ENCODE results near the gene ADGRG6.

Gene ADGRG6

DNA sequence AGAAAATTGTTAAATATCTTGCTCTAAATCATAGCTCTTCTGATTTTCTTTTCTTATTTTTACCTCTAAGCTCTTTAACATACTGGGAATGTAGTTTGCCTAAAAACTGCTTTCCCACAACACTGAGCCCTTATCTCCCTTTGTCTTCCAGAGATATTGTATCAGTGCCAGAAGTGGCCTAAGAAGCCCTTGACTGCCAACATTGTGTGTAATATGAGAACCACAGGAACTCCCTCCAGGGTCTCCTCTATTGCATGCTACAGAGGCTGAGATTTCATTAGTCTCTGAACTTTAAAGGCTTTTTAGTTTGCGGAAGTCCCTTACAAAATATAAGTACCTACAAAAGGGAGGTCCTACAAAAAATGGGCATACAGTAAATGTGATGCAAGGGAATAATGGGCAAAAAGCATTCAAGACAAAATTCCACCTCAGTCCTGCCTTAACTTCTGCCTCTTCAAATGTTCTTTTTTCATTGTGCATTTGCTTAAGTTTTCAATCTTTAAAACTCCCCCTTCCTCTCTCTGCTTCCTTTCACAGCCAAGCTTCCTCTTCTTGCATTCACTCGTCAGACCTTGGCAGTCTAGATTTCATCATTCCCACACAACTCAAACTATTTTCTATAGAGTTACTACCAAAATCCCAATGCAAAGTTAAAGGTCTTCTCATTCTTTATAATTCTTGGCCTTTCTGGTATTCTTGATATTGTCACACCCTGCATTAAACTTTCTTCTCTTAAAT is 76.5 kb downstream of the ADGRG6 start:
- DNase-seq = no peak

DNA sequence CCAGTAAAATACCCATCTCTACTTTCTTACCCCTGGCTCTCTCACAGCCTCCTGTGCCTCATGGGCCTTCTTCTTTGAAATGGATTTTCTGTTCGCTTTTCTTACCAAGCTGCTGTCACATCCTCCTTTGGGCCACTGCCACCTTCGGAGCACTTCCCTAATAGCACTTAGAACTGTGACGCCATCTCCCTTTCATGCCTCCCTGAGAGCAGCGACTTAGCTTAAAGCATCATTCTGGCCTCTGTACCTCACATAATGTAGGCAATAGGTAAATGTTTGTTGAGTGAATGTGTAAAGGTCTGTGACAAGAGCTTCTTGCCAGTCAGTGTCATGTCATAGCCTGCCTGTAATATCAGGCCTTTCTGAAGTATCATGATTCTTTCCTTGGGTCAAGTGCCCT is 78.8 kb downstream of the ADGRG6 start:
- DNase-seq = no peak

DNA sequence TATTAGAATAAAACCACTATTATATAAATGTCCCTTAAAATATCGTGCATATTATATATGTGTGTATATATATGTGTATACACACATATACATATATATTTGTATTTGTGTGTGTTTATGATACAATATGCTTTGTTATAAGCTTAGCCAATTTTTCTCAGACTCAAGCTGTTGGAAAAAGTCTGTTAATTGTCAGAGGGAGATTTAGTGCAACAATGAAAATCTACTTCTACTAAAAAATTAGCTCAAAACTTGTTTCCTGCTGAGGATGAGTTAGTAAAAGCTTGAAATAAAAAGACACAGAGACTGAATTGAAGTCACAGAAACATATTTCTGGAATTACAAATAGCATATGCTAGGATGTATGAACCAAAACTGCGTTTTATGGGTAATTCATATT is 79.4 kb downstream of the ADGRG6 start:
- DNase-seq = no peak

DNA sequence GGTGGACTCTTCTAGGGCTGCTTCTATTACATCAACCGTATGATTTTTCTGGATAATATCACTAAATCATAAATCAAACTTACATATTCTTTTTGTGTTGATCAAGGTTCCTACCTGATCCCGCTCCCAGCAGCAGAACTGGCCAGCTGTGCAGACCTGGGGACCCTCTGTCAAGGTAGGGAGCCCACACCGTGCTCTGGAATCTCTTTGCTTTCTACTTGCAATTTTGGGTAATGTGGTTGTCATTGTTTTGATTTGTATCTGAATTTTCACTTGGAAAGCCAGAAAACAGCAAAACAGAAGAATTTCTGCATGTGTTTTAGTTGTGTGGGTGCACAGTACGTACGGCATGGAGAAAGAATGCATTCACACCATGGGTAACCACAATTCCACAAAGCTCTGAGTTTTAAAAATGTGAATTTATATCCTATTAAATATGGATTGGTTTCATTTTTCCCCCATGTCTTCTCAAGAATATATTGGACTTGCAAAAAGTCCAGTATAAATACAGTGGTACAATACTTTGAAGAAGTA is 80.1 kb downstream of the ADGRG6 start:
- no peak for DNase-seq

DNA sequence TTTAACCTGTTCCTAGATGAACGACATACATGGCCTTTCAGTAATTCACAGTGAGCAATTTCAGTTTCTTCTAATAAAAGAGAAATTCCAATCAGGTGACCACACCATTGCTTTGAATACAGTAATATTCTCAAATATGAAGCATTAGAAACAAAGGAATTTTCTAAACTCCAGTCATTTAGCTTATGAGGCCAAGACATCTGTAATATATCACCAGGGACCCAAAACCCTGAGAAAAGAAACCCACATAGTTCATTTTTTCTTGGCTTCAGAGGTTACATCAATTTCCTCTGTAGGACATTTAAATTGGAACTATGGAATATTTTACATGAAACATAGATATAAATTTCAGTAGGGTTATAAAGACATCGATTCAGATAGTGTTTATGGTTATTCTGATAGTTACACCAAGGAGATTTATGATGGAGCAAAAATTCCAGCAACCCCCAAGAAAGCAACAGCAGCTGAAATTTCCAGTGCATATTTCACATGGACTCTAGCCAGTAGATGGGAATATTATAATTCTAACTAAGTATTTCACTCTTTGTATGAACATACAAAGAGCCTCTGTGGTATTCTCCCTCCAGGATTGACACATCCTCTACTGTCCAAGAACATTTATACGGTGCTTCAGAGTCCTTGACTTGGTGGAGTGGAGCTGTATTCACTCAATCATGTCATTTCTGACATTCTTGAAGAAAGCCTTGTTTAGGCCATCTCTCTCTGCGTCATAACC is 82.9 kb downstream of the ADGRG6 start:
- no peak for DNase-seq

DNA sequence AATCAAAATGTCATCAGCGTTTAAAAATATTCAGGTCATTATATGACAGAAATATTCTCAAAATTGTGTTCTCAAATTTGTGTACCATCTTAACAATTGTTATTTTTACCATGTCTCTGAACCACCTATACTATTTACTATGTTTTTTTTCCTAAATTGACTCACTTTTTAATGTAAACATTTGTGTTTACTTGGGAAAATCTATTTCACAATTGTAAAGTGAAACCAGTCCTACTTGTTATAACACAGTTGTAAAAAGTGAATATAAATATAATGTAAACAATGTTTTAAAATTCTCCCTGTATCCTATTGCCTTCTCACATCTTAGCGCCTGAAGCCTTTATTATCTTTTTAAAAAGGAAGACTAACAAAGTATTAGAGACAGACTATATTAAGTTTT is 83.5 kb downstream of the ADGRG6 start:
- DNase-seq = no peak

DNA sequence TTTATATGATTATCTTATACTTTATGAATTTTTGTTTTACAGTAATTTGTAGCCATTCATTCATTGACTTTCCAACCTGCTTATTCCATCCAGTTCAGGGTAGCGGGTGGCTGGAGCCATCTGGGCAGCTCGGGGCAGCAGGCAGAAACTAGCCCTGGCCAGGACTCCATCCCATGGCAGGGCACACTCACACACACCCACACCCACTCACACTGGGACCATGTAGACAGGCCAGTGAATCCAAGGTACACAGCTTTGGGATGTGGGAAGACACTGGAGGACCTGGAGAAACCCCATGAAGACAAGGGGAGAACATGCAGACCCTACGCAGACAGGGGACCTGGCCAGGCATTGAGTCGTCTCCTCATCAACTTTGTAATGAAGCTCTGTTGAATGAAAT is 84.8 kb downstream of the ADGRG6 start:
- DNase-seq = no peak

DNA sequence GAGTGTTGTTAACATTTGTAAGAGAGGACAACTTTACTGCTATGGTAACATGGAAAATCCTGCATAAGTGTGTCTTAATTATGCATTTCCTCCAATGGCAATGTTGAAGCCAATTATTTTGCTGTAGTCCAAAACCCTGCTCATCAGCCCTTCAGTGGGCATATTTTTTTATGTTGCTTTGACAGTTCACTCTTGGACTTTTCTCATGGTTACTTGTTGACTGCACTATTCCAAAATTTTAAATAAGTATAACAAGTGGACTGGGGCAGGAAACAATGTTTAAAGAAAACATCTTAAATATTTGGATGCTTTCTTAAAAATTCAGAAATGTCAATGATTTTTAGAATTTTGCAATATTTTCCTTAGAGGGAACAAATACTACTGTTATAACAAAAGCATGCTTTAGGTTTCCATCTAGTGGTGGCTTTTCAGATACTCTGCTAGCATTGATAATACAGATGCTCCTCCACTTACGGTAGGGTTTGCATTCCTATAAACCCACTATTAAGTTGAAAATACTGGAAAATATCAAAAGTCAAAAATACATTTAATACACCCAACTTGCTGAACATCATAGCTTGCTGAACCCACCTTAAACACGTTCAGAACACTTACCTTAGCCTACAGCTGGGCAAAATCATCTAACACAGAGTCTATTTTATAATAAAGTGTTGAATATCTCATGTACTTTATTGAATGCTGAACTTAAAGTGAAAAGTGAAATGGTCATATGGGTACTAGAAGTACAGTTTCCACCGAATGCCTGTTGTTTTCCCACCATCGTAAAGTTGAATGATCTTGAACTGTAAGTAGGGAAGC is 86.4 kb downstream of the ADGRG6 start:
- DNase-seq = no peak

DNA sequence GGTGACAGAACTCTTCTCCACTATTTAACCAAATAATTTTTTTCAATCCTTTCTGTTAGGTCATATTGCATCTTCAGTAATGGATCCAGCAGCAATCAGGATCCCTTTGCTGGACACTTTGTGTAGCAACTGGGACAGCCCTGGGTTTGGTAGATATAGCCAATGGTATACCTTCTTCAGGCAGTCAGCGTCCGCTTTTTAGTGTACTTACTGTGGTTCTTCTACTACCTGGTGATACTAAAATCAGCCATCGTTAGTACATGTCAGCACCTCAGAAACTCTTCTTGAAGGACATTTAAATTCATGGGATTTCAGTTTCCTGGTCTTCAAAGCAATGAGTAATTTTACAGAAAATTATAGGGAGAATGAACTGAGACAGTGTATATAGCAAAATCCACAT is 93.5 kb downstream of the ADGRG6 start:
- DNase-seq = no peak

DNA sequence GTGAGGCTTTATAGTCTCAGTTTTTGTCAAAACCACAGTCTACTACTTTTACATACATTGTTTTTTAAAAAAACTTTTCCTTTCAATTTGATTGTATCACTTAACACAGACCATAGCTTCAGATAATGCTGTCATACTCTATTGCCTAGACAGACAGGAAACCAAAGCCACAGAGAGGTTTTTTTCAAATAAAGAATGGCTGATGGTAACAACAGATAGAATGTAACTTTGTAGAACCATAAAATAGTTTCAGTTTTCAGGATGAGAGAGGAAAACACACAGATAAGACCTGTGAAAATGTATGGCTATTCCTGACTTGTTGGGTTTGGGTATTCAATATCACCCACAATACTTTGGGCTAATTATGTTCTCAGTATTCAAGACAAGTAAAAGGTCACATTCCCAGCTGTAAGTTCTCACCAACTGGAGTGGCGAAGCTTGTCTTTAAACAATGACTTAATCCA is 94.0 kb downstream of the ADGRG6 start:
- DNase-seq = no peak

DNA sequence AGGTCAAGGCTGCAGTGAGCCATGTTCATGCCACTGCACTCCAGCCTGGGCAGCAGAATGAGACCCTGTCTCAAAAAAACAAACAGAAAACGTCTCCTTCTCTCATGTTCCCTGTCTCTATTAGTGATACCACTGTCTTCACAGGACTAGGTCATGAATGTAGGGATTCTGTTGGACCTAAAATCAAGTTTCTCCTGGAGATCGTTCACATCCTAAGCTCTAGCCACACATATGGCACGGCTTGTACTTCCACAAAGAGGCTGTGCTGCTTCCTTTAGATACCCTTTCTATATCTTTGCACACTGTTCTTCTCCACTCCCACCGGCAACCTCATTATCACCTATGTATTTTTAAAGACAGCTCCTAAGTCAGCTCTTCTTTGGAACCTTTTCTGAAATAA is 96.5 kb downstream of the ADGRG6 start:
- no peak for DNase-seq

DNA sequence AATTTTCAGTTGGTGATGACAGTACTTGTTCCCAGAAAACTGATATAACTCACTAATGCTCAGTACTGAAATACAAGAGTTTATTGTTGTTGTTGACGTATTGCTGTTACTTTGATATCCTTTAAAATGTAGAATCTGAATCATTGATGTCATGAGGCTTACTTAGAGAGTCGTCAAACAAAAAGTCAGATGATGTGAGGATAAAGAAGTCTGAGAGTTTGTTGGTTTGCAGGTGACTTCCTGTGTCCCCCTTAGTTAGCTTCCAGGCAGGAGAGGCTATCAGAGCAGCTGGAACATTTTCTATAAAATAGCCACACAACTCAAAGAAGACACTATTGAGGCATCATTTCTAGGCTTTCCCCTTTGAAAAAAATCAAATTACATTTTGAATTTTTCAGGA is 97.9 kb downstream of the ADGRG6 start:
- no peak for DNase-seq

DNA sequence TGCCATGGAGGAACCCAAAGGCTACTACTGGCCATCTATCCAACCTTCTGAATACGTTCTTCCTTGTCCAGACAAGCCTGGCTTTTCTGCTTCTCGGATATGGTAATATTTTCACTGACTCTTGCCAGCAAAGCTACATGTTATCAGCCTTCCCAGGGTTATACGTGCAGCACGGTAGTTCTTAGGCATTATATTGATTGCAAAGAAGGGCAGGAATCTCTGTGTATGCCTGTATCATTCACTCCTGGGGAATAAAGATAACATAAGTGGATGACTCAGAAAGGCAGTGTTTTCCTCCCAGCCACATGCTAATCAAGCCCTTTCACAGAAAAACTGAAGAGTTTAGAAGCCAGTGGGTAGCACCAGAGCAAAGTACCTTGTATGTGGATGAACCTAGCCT is 98.7 kb downstream of the ADGRG6 start:
- no peak for DNase-seq

DNA sequence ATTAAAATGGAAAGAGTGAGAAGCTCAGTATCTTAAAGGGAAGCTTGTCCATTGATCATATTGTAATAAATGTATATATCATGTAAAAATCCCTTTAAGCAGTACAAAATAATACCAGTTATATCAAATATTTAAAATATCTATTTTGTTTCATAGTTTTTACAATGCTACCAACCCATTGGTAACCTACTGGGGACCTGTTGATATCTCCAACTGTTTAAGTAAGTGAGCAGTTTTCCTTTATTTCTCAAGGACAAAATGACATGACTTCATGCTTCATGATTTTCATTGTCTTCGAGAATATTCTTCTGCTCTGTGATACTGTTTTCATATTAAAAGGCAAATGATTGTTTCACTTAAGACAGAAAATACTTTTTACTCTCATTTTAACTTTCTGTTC is 100.0 kb downstream of the ADGRG6 start:
- DNase-seq = no peak

DNA sequence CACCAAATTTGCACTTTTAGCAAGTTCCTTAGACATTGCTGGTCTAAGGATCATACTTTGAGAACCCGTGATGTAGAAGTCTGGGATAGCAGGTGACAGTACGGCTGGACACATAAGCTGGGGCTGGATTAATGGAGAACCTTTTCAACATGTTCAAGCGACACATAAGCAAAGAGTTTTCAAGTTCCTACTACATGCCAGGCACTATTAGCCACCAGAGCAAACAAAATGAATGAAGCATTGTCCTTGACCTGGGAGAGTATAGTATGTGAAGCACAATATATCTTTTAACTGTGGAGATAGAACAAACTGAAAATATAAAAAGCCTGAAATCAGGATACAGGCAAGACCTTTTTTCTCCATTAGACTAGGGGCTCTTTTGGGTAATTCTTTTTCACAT is 102.9 kb downstream of the ADGRG6 start:
- no peak for DNase-seq

DNA sequence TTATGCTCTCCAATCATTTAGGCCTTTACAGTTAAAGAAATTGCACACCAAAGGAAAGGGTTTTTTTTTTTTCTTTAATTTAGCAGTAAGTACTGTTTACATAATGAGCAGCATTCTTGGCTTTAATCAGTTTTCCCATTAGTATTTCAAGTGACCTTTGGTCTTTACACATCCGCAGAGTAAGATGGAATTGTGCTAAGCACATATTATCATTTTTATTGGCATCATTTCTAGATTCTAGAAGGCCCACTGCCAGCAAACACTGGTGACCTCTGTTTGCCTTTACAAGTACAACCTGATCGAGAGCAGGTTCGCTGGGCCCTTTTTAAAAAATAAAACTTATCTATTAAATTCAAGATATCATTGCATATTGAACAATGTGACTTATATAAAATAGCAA is 104.3 kb downstream of the ADGRG6 start:
- no peak for DNase-seq

DNA sequence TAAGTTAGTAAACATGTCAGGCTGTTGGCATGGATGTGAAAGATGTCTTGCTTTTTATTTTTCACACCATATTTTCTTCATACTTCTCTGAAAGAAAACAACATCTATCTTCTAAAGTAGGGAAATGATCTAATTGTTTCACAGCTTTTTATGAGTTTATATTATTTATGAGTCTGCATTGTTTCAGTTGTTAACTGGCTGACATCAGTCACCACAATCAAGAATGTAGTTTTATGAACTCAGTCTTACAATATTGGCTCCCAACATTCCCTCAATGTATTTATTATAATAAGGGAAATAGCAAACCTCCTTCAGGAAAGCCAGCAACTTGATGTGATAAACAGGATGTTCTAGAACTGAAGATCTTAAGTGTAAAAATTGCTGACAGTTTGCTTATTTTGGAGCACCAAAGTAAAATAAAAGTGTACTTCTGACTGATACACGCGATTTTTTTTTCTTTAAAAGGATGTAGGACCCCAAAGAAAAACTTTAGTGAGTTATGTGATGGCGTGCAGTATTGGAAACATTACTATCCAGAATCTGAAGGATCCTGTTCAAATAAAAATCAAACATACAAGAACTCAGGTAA is 106.0 kb downstream of the ADGRG6 start:
- DNase-seq = no peak

DNA sequence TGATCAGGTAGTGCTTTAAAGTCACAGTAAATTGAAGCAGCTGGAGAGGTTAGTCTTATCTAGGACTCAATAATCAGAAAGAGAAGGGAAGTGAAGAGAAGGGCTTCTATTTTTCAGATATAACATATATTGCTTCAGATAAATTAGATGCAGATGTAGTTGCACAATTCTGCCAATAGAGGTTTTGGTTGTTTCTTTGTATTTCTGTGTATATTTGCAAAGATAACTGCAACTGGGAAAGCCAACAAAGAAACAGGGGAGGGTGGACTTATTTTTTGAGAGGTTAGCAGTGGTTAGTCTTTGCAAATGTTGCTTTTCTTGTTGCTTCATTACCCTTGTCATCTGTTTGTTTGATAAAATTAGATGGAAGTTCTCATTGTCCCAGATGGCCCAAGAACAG is 106.6 kb downstream of the ADGRG6 start:
- no peak for DNase-seq

DNA sequence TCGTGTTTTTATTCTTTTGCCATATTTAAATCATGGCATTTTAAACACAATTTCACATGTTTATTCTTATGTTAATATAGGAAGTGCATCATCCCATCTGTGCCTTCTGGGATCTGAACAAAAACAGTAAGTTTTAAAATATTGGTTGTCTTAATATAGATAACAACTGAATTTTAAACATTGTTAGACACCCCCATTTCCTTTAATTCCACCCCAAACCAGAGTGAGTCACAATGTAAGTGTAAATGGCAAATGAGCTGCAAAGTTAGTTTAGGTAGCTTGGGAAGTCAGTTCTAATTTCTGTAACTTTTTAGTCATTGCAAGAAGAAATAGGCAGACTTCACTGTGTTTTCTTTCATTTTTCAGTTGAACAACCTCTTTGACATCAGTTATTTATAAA is 108.0 kb downstream of the ADGRG6 start:
- DNase-seq = no peak

DNA sequence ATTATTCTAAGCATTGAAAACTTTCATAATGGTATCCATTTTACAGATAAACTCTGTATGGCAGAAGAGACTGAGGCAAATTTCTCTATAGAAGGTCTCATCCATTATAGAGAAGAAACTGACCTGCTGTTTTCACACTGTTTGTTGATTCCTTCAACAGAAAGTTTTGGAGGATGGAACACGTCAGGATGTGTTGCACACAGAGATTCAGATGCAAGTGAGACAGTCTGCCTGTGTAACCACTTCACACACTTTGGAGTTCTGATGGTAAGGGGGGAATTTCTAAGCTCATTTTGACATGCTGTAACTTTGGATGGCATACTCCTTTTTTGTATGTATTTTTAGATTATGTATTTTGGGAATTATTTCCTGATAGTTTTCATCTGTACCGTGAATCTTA is 109.3 kb downstream of the ADGRG6 start:
- DNase-seq = no peak

DNA sequence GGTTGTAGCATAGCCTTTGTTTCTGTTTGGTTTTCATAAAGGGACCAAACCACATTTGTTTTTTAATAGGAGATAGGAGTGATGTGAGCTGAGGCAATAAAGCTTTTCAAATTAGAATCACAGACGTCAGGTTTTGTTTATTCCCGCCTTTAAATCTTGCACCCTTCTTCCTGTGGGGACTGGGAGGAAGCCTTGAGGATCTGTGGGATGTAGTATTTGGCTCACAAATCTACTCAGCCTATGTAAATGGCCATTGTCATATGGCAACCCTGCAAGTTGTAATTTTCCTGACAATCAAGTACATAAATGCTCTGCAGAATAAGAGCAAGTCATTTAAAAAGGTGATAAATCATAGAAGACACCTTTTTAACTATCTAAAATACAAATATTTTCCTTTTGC is 110.4 kb downstream of the ADGRG6 start:
- no peak for DNase-seq

DNA sequence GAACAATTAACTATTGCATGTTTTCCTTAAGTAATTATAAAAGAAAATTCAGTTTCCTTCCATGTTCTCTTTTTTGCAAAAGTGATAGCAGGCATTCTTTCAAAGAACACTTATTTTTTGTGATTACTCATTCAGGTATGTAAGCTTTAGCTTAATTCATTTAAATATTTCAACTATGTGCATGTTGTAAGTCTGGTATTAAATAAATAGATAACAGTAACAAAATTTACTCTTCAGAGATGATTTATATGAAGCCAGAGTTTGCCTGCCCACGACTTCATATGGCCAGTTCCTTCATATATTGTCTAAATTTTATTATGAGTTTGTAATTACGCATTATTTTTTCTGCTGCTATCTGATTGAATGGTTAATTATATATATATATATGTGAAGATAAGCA is 110.9 kb downstream of the ADGRG6 start:
- no peak for DNase-seq

DNA sequence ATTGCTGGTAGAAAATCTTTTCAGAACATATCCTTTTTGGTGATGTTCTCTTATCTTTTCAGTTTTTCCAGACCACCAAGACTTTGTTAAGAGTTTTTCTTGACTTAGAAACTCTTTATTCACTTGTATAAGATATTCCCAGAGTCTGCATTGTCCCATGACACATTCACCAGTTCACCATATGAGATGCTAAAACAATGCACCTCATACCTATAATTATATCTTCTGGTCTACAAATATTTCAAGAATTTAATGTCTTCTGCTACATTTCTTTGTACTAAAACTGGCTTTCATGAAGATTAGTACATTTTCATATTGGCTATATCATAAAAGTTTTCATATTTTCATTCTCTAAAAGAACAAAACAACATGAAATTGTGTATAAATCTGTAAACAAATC is 111.3 kb downstream of the ADGRG6 start:
- no peak for DNase-seq
